Lower leg skin (tissue), 3 donors: ENCODE measurements around the gene STAT5A.
"Not testable (repeated sequence)": the region's sequence is repeated elsewhere in the genome, so short reads cannot be mapped to it uniquely, and the experiment has no call there.

Source experiments
- CTCF ChIP-seq, 3 donors: fragments of 450-650 bp; IDR thresholded peaks; one replicate each; pipeline ENCODE4 v1.5.1; 2016; ENCODE audit warnings: antibody characterized with exemption in 3 of 3, mild to moderate bottlenecking in 3 of 3, moderate library complexity in 2 of 3
- POLR2A ChIP-seq, 2 donors: fragments of 450-650 bp; IDR thresholded peaks; one replicate each; pipeline ENCODE4 v1.6.1; 2016 to 2017; ENCODE audit warnings: antibody characterized with exemption in 2 of 2, mild to moderate bottlenecking in 1 of 2, moderate library complexity in 1 of 2

GRCh38 chr17:42245183-42245582 is 43.1 kb upstream of the STAT5A start:
- TF ChIP-seq CTCF, POLR2A (IDR thresholded peaks at IDR 0.05): not testable (repeated sequence)
